ENCODE measurements around the gene XPO5. TPM values are rescaled to one million over a fixed set of nuclear protein-coding genes. Genes with fewer than 3 reads are reported as not detected.

The XPO5 gene
- total and polyA plus RNA-seq, 9 of the 15 experiments (the other 6 are each of a cell fraction or from before 2014, with no cell fraction given) = 36.0 to 170 (median 99.1) TPM

GRCh38 chr6:43506171-43506570 is 69.7 kb downstream of the XPO5 start (continued):
- no peak for TF ChIP-seq ZZZ3 (IDR thresholded peaks at IDR 0.05)

- DNase-seq (ENCODE audit: extremely low read depth in 1 of 4, low spot score in 3 of 4) (no peak), ATAC-seq (no peak), FAIRE-seq (no peak)
- Histone ChIP-seq H3K4me2 (ENCODE audit: insufficient read depth, low read length) (no peak overlapping the region), H3K9me3 (replicated peaks; ENCODE audit: control insufficient read depth, insufficient read depth, low read depth, low read length) (no peaks in the 10 kb centered on the region), H3K4me1 (replicated peaks in 1 of 2; ENCODE audit: control insufficient read depth in 2 of 2, insufficient read depth in 2 of 2, low read length in 2 of 2) (peaks cover 10 to 42% of the 10 kb centered on the region in 2 experiments; a peak in 4 of 5 replicates), H4K20me1 (replicated peaks; ENCODE audit: control insufficient read depth, insufficient read depth, low read length) (peaks cover 12% of the 10 kb centered on the region; the same call in 1 of the 2 replicates), H3K9me1 (ENCODE audit: control insufficient read depth, insufficient read depth, low read length) (peaks cover 4% of the 10 kb centered on the region), H3K4me3 (no peak overlapping the region), H3K27me3 (ENCODE audit: control insufficient read depth in 2 of 2, insufficient read depth in 2 of 2, low read length in 2 of 2) (peaks cover 0 to 6% of the 10 kb centered on the region in 2 experiments; a peak in 2 of 5 replicates), H3K27ac (ENCODE audit: extremely low read depth, low read depth, low read length) (no peak overlapping the region), H3K36me3 (ENCODE audit: control insufficient read depth, insufficient read depth, low read length) (peaks cover 51% of the 10 kb centered on the region; the same call in 2 of the 3 replicates), H3K9ac (ENCODE audit: insufficient read depth in 1 of 2, low read depth in 2 of 2, low read length in 2 of 2) (no peak overlapping the region), H3K79me2 (ENCODE audit: control insufficient read depth, insufficient read depth, low read length) (no peaks in the 10 kb centered on the region), H2AFZ (ENCODE audit: low read depth, low read length) (no peak overlapping the region)
- no TSS peak for BruUV-seq (replicated peaks)
- intact Hi-C loops (cut with micrococcal nuclease) (loop anchor here (1.0 to 2.0 kb wide), 3 partner anchors 51 to 605 kb away; partner anchors contain the start of gene DLK2), in situ Hi-C loops (cut with MboI) (no loop called here)
- TF ChIP-seq CTCF (IDR thresholded peaks at IDR 0.05 in 2 of 3, conservative IDR thresholded peaks at IDR 0.05 in 1 of 3; ENCODE audit: insufficient read depth in 2 of 3, low read depth in 1 of 3, low read length in 3 of 3) (0 out of 6 replicates have a peak, but pooled peaks of 1 of the 3 experiments have one; percentile 4), BCOR (IDR thresholded peaks at IDR 0.05) (no peak), ZBTB8A (IDR thresholded peaks at IDR 0.05; ENCODE audit: partially characterized antibody) (no peak)
- TF ChIP-seq, protein P1, sequence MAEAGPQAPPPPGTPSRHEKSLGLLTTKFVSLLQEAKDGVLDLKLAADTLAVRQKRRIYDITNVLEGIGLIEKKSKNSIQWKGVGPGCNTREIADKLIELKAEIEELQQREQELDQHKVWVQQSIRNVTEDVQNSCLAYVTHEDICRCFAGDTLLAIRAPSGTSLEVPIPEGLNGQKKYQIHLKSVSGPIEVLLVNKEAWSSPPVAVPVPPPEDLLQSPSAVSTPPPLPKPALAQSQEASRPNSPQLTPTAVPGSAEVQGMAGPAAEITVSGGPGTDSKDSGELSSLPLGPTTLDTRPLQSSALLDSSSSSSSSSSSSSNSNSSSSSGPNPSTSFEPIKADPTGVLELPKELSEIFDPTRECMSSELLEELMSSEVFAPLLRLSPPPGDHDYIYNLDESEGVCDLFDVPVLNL (CRISPR knock-in tag; IDR thresholded peaks at IDR 0.05; ENCODE audit: low read depth) = no peak
- ChIA-PET CTCF (ENCODE audit: low intra/inter-chr PET ratio) (interaction anchor here (1.2 to 1.7 kb wide), 2 partner anchors 50 to 240 kb away, joined by 3 to 6 read pairs; partner anchors contain the start of gene DLK2), POLR2A (interaction anchor here (0.7 to 6.2 kb wide), 5 partner anchors 11 to 242 kb away, joined by 4 to 54 read pairs (median 7); partner anchors contain the start of genes POLR1C and YIPF3)
- 71% methylated on average over 6 of the region's 6 CpGs for WGBS (ENCODE audit: insufficient coverage, low coverage, missing lambda C conversion rate)
Measured at GRCh38 chr6:43505718-43506117, 70.1 kb downstream of the XPO5 start.
